K562 (cell line): ENCODE measurements around the gene EPHA2. TPM values are rescaled to one million over a fixed set of nuclear protein-coding genes. Genes with fewer than 3 reads are reported as not detected.

Experiments
- ATAC-seq: fragments of 200-7000 bp; cut with Tn5 transposase; 3 replicates; pipeline ENCODE4 v1.9.1; 2020; ENCODE audit warnings: moderate library complexity
- BruUV-seq: library from RNA; stranded (reverse); fragments of 400-500 nt; replicated peaks from 2 replicates; lab custom pipeline; 2021; lab: Mats Ljungman, UMichigan
- CTCF ChIA-PET: fragments of 300-600 bp; formaldehyde crosslinking; extraction: SDS; loops from one replicate; lab custom pipeline; 2021; ENCODE audit warnings: low intra/inter-chr PET ratio; lab: Yijun Ruan, JAX
- POLR2A ChIA-PET: fragments of 300-600, 350-650 bp; sonication (Branson Sonifier 250); formaldehyde crosslinking; extraction: SDS; loops from one replicate; lab custom pipeline; 2021; ENCODE audit warnings: antibody characterized with exemption, inconsistent platforms; lab: Yijun Ruan, JAX
- DNase-seq, 4 experiments: peaks; one replicate each; pipeline versions ENCODE4 v3.0.0 to v3.0.0-alpha.2; 2011 to 2018; ENCODE audit warnings: low spot score in 3 of 4, mixed read lengths in 3 of 4; ENCODE audit errors: extremely low read depth in 1 of 4
- FAIRE-seq: peaks from 2 replicates; lab custom pipeline; 2011; peaks lifted over from hg19 to GRCh38; lab: Jason Lieb, UNC
- H2AFZ ChIP-seq: 2 replicates; pipeline ENCODE4 v1.6.0; 2011; ENCODE audit warnings: low read depth, low read length, control low read depth, inconsistent platforms
- H3K27ac ChIP-seq: fragments of 200-600 bp; 3 replicates; pipeline ENCODE4 v1.8.0; 2011; ENCODE audit warnings: low read depth, mild to moderate bottlenecking, control low read depth, inconsistent platforms, low read length, moderate library complexity, mixed read lengths; ENCODE audit errors: extremely low read depth
- H3K27me3 ChIP-seq, 2 experiments: fragments of 300-600 bp in 1 of 2; 2 replicates in 1 of 2; 3 replicates in 1 of 2; pipeline versions ENCODE4 v1.6.0 to v1.8.0; 2011; ENCODE audit warnings: inconsistent platforms in 2 of 2, low read length in 2 of 2, mild to moderate bottlenecking in 1 of 2, mixed read lengths in 1 of 2, moderate library complexity in 1 of 2; ENCODE audit not compliant: control insufficient read depth in 2 of 2, insufficient read depth in 2 of 2
- H3K36me3 ChIP-seq: fragments of 300-600 bp; 3 replicates; pipeline ENCODE4 v1.8.0; 2011; ENCODE audit warnings: mild to moderate bottlenecking, low read length, inconsistent platforms; ENCODE audit not compliant: control insufficient read depth, insufficient read depth
- H3K4me1 ChIP-seq, 2 experiments: fragments of 200-600 bp in 1 of 2; replicated peaks in 1 of 2; 2 replicates in 1 of 2; 3 replicates in 1 of 2; pipeline versions ENCODE4 v1.5.1 to v1.8.0; 2011; ENCODE audit warnings: inconsistent platforms in 2 of 2, low read length in 2 of 2, mild to moderate bottlenecking in 1 of 2, mixed read lengths in 1 of 2, moderate library complexity in 1 of 2; ENCODE audit not compliant: control insufficient read depth in 2 of 2, insufficient read depth in 2 of 2
- H3K4me2 ChIP-seq: 2 replicates; pipeline ENCODE4 v1.6.1; 2011; ENCODE audit warnings: low read length, control low read depth, inconsistent platforms, mixed read lengths; ENCODE audit not compliant: insufficient read depth
- H3K4me3 ChIP-seq: fragments of 200-600 bp; sonication (generic), shearing (Covaris generic); 2 replicates; pipeline ENCODE4 v1.5.1; 2016; ENCODE audit warnings: control low read depth, inconsistent platforms
- H3K79me2 ChIP-seq: fragments of 200-600 bp; 3 replicates; pipeline ENCODE4 v1.8.0; 2011; ENCODE audit warnings: low read length, inconsistent platforms; ENCODE audit not compliant: control insufficient read depth, insufficient read depth
- H3K9ac ChIP-seq, 2 experiments: 2 replicates each; pipeline versions ENCODE4 v1.6.0 to v1.6.1; 2011; ENCODE audit warnings: low read depth in 2 of 2, low read length in 2 of 2, control low read depth in 1 of 2, inconsistent platforms in 1 of 2, mild to moderate bottlenecking in 1 of 2, mixed read lengths in 1 of 2; ENCODE audit not compliant: insufficient read depth in 1 of 2
- H3K9me1 ChIP-seq: one replicate; pipeline ENCODE4 v1.6.0; 2011; ENCODE audit warnings: inconsistent platforms, mild to moderate bottlenecking, low read length, moderate library complexity; ENCODE audit not compliant: control insufficient read depth, insufficient read depth
- H3K9me3 ChIP-seq: replicated peaks from 2 replicates; pipeline ENCODE4 v1.5.1; 2011; ENCODE audit warnings: low read depth, low read length, inconsistent platforms; ENCODE audit not compliant: control insufficient read depth, insufficient read depth
- H4K20me1 ChIP-seq: replicated peaks from 2 replicates; pipeline ENCODE4 v1.6.1; 2011; ENCODE audit warnings: low read length, inconsistent platforms, mixed read lengths; ENCODE audit not compliant: control insufficient read depth, insufficient read depth
- JUNB ChIP-seq: fragments of 450-650 bp; formaldehyde crosslinking; conservative IDR thresholded peaks from 2 replicates; pipeline ENCODE4 v1.4.0; 2020; ENCODE audit warnings: mild to moderate bottlenecking
- MTA2 ChIP-seq: fragments of 450-650 bp; IDR thresholded peaks from 2 replicates; pipeline ENCODE4 v1.6.1; 2016; ENCODE audit warnings: low read depth
- ZBTB49 ChIP-seq: sonication (generic); formaldehyde crosslinking; IDR thresholded peaks from 2 replicates; pipeline ENCODE4 v1.8.0; 2022; ENCODE audit warnings: missing genetic modification reagents, mild to moderate bottlenecking, borderline replicate concordance
- ZBTB8A ChIP-seq: fragments of 450-650 bp; IDR thresholded peaks from 2 replicates; pipeline ENCODE4 v1.6.1; 2018; ENCODE audit warnings: mild to moderate bottlenecking, moderate library complexity; ENCODE audit not compliant: partially characterized antibody
- ZNF124 ChIP-seq: sonication (generic); formaldehyde crosslinking; IDR thresholded peaks from 2 replicates; pipeline ENCODE4 v1.8.1; 2022; ENCODE audit warnings: missing genetic modification reagents
- ZNF212 ChIP-seq: fragments of 450-650 bp; formaldehyde crosslinking; IDR thresholded peaks from 2 replicates; pipeline ENCODE4 v1.4.0; 2020; ENCODE audit warnings: mild to moderate bottlenecking
- ZNF444 ChIP-seq: fragments of 250-450 bp; sonication (Bioruptor Pico); IDR thresholded peaks from 2 replicates; pipeline ENCODE4 v1.4.0; 2020; ENCODE audit warnings: mild to moderate bottlenecking, moderate library complexity
- WGBS: fragments of 100-300 bp; shearing (Covaris generic); methylation state at CpG from one replicate; pipeline ENCODE4 v1.1.6; 2016; ENCODE audit warnings: low coverage, mixed read lengths; ENCODE audit not compliant: insufficient coverage; ENCODE audit errors: missing lambda C conversion rate; 5-methylcytosine and 5-hydroxymethylcytosine counted together
- in situ Hi-C: fragments of 300-500 bp; cut with MboI; formaldehyde crosslinking; loops from 4 replicates; pipeline ENCODE4 v1.15.0; 2018; ENCODE audit warnings: inconsistent platforms, mixed read lengths
- intact Hi-C: fragments of 100-400 bp; cut with micrococcal nuclease; formaldehyde crosslinking; loops from 2 replicates; pipeline ENCODE4 v1.14.2; 2022
- polyA plus RNA-seq, 8 experiments: library from polyadenylated mRNA; depleted of rRNA in 4 of 8; stranded (reverse) in 5 of 8; unstranded in 3 of 8; fragments of >200 nt; fragmentation: Nextera tagmentation in 2 of 8; fragmentation: Illumina TruSeq in 1 of 8; extraction: Ambion mirVana in 2 of 8; extraction: Trizol in 1 of 8; gene quantifications; 2 replicates each; pipeline versions ENCODE4 v1.2.1 to v1.2.3, GENCODE V29; 2011 to 2014; ENCODE audit warnings: inconsistent platforms in 1 of 8, missing spikeins in 1 of 8
- total RNA-seq, 7 experiments: library from RNA; depleted of rRNA in 6 of 7; stranded (reverse); fragments of >200 nt in 6 of 7; fragmentation: Illumina TruSeq in 2 of 7; extraction: Trizol in 2 of 7; gene quantifications; 2 replicates each; pipeline versions ENCODE4 v1.2.1 to v1.2.3, GENCODE V29; 2011 to 2021; ENCODE audit warnings: low replicate concordance in 1 of 7
- TF ChIP-seq, protein P1 (sequence below): sonication (generic); formaldehyde crosslinking; IDR thresholded peaks from 2 replicates; pipeline ENCODE4 v1.8.0; 2023; ENCODE audit warnings: mild to moderate bottlenecking, missing genetic modification reagents
- TF ChIP-seq, protein P2 (sequence below): fragments of 250-450 bp; sonication (Bioruptor Pico); IDR thresholded peaks from 2 replicates; pipeline ENCODE4 v1.8.0; 2022; ENCODE audit warnings: moderate library complexity, mild to moderate bottlenecking, inconsistent platforms
- TF ChIP-seq, protein P3 (sequence below): fragments of 250-450 bp; sonication (Bioruptor Pico); IDR thresholded peaks from 2 replicates; pipeline ENCODE4 v1.8.0; 2021; ENCODE audit warnings: moderate library complexity, mild to moderate bottlenecking, inconsistent platforms
- TF ChIP-seq, protein P4 (sequence below): fragments of 150-350 bp; conservative IDR thresholded peaks from 2 replicates; pipeline ENCODE4 v1.6.1; 2014; ENCODE audit warnings: low read length

The EPHA2 gene
- total and polyA plus RNA-seq, 9 of the 15 experiments (the other 6 are each of a cell fraction or from before 2014, with no cell fraction given), result 0.04 to 0.40 (median 0.07) TPM; not detected in 4

- intact Hi-C loops (no loop called here), in situ Hi-C loops (no loop called here)
- WGBS, result 39% methylated on average over 3 of the region's 3 CpGs
- DNase-seq, result no peak
- no peak overlapping the region for H2AFZ ChIP-seq
- no peak overlapping the region for H3K4me2 ChIP-seq
- H3K9ac ChIP-seq, result no peak overlapping the region
- BruUV-seq, result no TSS peak
- no peak for FAIRE-seq
- peaks cover 8% of the 10 kb centered on the region; the same call in 2 of the 3 replicates for H3K79me2 ChIP-seq
- H3K27ac ChIP-seq, result no peak overlapping the region
- peaks cover 22 to 41% of the 10 kb centered on the region in 2 experiments for H3K4me1 ChIP-seq
- ATAC-seq, result no peak
- no peaks in the 10 kb centered on the region for H3K27me3 ChIP-seq
- no peak overlapping the region for H3K4me3 ChIP-seq
- POLR2A ChIA-PET, result interaction anchor here (1.7 to 2.1 kb wide), 2 partner anchors 10 to 13 kb away, joined by 7 read pairs; no protein-coding TSS in a partner anchor
- H4K20me1 ChIP-seq, result no peaks in the 10 kb centered on the region
- no peaks in the 10 kb centered on the region for H3K9me3 ChIP-seq
- H3K36me3 ChIP-seq, result no peaks in the 10 kb centered on the region; the same call in 2 of the 3 replicates
- H3K9me1 ChIP-seq, result no peaks in the 10 kb centered on the region
- CTCF ChIA-PET, result no interaction called here
- TF ChIP-seq, protein P1, sequence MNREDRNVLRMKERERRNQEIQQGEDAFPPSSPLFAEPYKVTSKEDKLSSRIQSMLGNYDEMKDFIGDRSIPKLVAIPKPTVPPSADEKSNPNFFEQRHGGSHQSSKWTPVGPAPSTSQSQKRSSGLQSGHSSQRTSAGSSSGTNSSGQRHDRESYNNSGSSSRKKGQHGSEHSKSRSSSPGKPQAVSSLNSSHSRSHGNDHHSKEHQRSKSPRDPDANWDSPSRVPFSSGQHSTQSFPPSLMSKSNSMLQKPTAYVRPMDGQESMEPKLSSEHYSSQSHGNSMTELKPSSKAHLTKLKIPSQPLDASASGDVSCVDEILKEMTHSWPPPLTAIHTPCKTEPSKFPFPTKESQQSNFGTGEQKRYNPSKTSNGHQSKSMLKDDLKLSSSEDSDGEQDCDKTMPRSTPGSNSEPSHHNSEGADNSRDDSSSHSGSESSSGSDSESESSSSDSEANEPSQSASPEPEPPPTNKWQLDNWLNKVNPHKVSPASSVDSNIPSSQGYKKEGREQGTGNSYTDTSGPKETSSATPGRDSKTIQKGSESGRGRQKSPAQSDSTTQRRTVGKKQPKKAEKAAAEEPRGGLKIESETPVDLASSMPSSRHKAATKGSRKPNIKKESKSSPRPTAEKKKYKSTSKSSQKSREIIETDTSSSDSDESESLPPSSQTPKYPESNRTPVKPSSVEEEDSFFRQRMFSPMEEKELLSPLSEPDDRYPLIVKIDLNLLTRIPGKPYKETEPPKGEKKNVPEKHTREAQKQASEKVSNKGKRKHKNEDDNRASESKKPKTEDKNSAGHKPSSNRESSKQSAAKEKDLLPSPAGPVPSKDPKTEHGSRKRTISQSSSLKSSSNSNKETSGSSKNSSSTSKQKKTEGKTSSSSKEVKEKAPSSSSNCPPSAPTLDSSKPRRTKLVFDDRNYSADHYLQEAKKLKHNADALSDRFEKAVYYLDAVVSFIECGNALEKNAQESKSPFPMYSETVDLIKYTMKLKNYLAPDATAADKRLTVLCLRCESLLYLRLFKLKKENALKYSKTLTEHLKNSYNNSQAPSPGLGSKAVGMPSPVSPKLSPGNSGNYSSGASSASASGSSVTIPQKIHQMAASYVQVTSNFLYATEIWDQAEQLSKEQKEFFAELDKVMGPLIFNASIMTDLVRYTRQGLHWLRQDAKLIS (CRISPR knock-in tag), result no peak
- TF ChIP-seq ZNF212, result no peak
- TF ChIP-seq JUNB (CRISPR knock-in tag), result no peak
- TF ChIP-seq ZNF124 (CRISPR knock-in tag), result no peak
- TF ChIP-seq, protein P2, sequence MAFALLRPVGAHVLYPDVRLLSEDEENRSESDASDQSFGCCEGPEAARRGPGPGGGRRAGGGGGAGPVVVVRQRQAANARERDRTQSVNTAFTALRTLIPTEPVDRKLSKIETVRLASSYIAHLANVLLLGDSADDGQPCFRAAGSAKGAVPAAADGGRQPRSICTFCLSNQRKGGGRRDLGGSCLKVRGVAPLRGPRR, result no peak
- no peak for TF ChIP-seq MTA2
- no peak for TF ChIP-seq ZBTB8A
- TF ChIP-seq ZNF444, result no peak
- TF ChIP-seq, protein P3, sequence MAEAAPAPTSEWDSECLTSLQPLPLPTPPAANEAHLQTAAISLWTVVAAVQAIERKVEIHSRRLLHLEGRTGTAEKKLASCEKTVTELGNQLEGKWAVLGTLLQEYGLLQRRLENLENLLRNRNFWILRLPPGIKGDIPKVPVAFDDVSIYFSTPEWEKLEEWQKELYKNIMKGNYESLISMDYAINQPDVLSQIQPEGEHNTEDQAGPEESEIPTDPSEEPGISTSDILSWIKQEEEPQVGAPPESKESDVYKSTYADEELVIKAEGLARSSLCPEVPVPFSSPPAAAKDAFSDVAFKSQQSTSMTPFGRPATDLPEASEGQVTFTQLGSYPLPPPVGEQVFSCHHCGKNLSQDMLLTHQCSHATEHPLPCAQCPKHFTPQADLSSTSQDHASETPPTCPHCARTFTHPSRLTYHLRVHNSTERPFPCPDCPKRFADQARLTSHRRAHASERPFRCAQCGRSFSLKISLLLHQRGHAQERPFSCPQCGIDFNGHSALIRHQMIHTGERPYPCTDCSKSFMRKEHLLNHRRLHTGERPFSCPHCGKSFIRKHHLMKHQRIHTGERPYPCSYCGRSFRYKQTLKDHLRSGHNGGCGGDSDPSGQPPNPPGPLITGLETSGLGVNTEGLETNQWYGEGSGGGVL, result no peak
- TF ChIP-seq, protein P4, sequence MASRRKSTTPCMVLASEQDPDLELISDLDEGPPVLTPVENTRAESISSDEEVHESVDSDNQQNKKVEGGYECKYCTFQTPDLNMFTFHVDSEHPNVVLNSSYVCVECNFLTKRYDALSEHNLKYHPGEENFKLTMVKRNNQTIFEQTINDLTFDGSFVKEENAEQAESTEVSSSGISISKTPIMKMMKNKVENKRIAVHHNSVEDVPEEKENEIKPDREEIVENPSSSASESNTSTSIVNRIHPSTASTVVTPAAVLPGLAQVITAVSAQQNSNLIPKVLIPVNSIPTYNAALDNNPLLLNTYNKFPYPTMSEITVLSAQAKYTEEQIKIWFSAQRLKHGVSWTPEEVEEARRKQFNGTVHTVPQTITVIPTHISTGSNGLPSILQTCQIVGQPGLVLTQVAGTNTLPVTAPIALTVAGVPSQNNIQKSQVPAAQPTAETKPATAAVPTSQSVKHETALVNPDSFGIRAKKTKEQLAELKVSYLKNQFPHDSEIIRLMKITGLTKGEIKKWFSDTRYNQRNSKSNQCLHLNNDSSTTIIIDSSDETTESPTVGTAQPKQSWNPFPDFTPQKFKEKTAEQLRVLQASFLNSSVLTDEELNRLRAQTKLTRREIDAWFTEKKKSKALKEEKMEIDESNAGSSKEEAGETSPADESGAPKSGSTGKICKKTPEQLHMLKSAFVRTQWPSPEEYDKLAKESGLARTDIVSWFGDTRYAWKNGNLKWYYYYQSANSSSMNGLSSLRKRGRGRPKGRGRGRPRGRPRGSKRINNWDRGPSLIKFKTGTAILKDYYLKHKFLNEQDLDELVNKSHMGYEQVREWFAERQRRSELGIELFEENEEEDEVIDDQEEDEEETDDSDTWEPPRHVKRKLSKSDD, result no peak
- TF ChIP-seq ZBTB49 (CRISPR knock-in tag), result no peak
Observed at GRCh38 chr1:16203550-16203949, 47.7 kb upstream of the EPHA2 start.
